ENCODE measurements around the gene HMGXB3. TPM values are rescaled to one million over a fixed set of nuclear protein-coding genes. Genes with fewer than 3 reads are reported as not detected.

Gene HMGXB3
- total RNA-seq, 6 experiments from 2014 or later: 7.7 to 28.3 (median 12.2) TPM

DNA sequence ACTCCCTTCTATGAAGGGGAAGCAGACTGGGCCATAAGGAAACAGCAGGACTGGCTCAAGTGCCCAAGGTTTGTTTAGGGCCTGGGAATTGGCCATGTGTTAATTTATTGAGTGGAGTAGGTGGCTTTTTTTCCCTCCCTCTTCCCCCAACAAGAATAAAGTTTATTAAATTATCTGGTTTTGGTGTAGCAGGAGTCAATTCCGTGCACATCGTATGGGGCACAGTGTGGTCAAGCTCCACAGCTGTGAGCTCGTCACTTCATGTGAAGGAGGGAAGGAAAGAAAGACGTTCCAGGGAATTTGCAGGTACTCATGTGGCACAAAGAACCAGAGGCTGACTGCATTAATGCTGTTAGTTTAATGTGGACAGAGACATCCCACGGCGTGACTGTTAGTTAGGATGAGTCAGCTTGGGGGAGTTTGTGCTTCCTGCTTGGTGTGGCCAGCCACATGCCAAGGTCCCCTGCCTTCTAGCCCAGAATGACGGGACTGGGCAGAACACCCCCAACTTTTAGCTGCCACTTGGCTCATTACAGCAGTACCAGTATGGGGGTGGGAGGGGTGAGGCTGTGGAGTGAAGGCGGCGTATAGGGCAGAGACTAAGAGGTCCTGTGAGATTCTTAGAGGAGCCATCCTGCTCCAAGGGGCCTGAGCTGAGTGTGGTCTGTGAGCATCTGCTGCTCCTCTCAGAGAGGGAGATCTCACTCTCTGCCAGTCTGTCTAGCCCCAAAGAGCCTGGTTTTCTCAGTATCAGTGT lies 52.6 kb downstream of the HMGXB3 start:
- ATAC-seq (peak in 1 of 4 donors; percentile 9), DNase-seq (no peak)
- H3K9me3 ChIP-seq: no peaks in the 10 kb centered on the region
- TF ChIP-seq POLR2A (IDR thresholded peaks at IDR 0.05): no peak
- TF ChIP-seq, protein P1, sequence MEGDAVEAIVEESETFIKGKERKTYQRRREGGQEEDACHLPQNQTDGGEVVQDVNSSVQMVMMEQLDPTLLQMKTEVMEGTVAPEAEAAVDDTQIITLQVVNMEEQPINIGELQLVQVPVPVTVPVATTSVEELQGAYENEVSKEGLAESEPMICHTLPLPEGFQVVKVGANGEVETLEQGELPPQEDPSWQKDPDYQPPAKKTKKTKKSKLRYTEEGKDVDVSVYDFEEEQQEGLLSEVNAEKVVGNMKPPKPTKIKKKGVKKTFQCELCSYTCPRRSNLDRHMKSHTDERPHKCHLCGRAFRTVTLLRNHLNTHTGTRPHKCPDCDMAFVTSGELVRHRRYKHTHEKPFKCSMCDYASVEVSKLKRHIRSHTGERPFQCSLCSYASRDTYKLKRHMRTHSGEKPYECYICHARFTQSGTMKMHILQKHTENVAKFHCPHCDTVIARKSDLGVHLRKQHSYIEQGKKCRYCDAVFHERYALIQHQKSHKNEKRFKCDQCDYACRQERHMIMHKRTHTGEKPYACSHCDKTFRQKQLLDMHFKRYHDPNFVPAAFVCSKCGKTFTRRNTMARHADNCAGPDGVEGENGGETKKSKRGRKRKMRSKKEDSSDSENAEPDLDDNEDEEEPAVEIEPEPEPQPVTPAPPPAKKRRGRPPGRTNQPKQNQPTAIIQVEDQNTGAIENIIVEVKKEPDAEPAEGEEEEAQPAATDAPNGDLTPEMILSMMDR (IDR thresholded peaks at IDR 0.05): no peak
- no peaks in the 10 kb centered on the region for H3K4me1 ChIP-seq
- H3K27me3 ChIP-seq: no peaks in the 10 kb centered on the region
- H3K27ac ChIP-seq: no peak overlapping the region
- intact Hi-C loops (cut with DNase I): no loop called here
- H3K36me3 ChIP-seq: peaks cover 0 to 59% (median 31%) of the 10 kb centered on the region in 4 donors
- WGBS (ENCODE audit: insufficient coverage, low coverage, low lambda C conversion rate, missing lambda C conversion rate): 68% methylated on average over 4 of the region's 9 CpGs
- no peak overlapping the region for H3K4me3 ChIP-seq

DNA sequence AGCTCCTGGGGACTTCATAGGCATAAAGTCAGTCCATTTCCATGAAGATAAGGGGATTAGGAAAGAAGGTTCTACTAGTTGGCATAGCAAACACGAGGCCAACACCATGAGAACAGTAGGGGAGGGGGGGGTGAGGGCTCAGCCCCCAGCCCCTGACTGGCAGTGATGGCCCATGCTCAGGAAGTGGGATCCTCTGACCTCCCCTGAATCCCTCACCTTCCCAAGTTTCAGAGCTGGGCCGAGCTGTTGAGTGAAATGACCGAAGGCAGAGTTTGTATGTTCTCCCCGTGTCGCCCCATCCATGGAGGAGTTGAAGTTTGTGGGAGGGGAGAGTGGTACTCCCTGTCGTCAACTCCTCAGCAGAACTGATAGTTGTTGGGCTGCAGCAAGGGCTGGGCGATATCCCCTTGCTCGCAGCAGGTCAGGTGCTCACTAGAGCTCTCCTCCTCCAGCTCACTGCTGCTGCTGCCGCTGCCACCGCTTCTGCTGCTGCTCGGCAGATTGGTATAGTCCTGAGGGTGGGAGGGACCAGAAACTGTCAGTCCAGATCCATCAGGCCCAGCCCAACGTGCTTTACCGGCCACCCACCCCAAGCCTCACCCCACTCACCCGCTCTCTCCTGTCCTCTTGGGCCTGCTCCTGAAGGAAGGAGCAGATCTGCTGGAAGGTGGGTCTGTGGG lies 53.3 kb downstream of the HMGXB3 start:
- TF ChIP-seq, protein P1 (IDR thresholded peaks at IDR 0.05): no peak
- TF ChIP-seq POLR2A (IDR thresholded peaks at IDR 0.05): no peak
- Histone ChIP-seq H3K4me1 (no peaks in the 10 kb centered on the region), H3K27ac (no peak overlapping the region), H3K9me3 (no peaks in the 10 kb centered on the region), H3K4me3 (no peak overlapping the region), H3K36me3 (peaks cover 0 to 56% (median 27%) of the 10 kb centered on the region in 4 donors), H3K27me3 (no peaks in the 10 kb centered on the region)
- 91% methylated on average over 8 of the region's 14 CpGs for WGBS (ENCODE audit: insufficient coverage, low coverage, low lambda C conversion rate, missing lambda C conversion rate)
- intact Hi-C loops (cut with DNase I): no loop called here
- ATAC-seq (no peak), DNase-seq (no peak)

DNA sequence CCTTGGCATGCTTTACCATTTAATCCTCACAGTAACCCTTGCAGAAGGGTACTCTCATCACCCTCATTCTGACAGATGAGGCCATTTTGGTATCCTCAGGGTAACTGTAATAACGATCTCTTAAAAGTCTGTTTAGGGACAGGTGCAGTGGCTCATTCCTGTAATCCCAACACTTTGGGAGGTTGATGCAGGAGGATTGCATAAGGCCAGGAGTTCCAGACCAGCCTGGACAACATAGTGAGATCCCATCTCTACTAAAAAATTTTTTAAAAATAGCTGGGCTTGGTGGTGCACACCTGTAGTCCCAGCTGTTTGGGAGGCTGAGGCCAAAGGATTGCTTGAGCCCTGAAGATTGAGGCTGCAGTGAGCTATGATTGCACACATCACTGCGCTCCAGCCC lies 54.0 kb downstream of the HMGXB3 start:
- Histone ChIP-seq H3K27me3 (no peaks in the 10 kb centered on the region), H3K4me1 (no peaks in the 10 kb centered on the region), H3K9me3 (no peaks in the 10 kb centered on the region), H3K4me3 (no peak overlapping the region), H3K36me3 (peaks cover 0 to 50% (median 25%) of the 10 kb centered on the region in 4 donors), H3K27ac (no peak overlapping the region)
- DNase-seq (no peak), ATAC-seq (no peak)
- intact Hi-C loops (cut with DNase I): no loop called here
- no peak for TF ChIP-seq POLR2A (IDR thresholded peaks at IDR 0.05)
- TF ChIP-seq, protein P1 (IDR thresholded peaks at IDR 0.05): no peak
- 92% methylated on average over 2 of the region's 2 CpGs for WGBS (ENCODE audit: insufficient coverage, low coverage, low lambda C conversion rate, missing lambda C conversion rate)

DNA sequence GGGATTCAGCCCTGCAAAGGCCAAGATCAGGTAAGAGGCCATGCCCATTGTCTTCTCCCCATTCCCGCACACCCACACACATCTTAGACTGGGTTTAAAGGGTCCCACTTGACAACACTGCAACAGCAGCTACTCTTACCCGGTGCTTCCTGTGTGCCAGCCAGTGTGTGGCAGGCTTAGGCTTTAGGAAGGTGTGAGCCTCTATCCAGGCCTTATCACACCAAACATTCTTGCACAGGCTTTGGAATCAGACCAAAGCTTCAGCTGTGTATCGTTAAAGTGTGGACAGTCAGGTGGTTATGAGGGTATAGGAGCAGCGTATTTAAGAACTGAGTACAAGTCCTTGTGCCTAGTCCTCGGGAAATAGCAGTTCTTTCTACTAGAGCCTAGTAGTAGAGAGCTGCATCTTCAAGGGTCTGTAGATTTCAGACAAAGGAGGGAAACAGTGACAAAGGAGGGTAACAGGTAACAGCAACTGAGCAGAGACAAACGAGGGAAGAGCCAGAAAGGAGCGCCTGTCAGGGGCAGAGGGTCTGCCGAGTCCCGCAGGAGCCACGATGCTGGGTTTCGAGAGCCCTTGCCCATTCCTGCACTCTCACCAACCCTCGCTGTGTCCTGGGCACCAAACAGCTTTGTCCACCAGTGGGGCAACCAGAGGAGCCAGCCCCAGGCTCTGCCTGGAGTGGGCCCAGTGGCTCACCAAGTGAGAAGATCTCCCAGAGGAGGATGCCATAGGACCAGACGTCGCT lies 55.0 kb downstream of the HMGXB3 start:
- no peaks in the 10 kb centered on the region for H3K27me3 ChIP-seq
- WGBS (ENCODE audit: insufficient coverage, low coverage, low lambda C conversion rate, missing lambda C conversion rate): 80% methylated on average over 5 of the region's 14 CpGs
- intact Hi-C loops (cut with DNase I): no loop called here
- ATAC-seq (peak in 1 of 4 donors; percentile 5), DNase-seq (no peak)
- H3K4me3 ChIP-seq: no peak overlapping the region
- peaks cover 0 to 41% (median 21%) of the 10 kb centered on the region in 4 donors for H3K36me3 ChIP-seq
- H3K9me3 ChIP-seq: no peaks in the 10 kb centered on the region
- no peak overlapping the region for H3K27ac ChIP-seq
- no peaks in the 10 kb centered on the region for H3K4me1 ChIP-seq
- no peak for TF ChIP-seq POLR2A (IDR thresholded peaks at IDR 0.05)
- TF ChIP-seq, protein P1 (IDR thresholded peaks at IDR 0.05): no peak
